ENCODE measurements around the gene CPSF3. TPM values are rescaled to one million over a fixed set of nuclear protein-coding genes. Genes with fewer than 3 reads are reported as not detected.
"Not testable (repeated sequence)": the region's sequence is repeated elsewhere in the genome, so short reads cannot be mapped to it uniquely, and the experiment has no call there.

CPSF3 gene
- polyA plus RNA-seq, 3 donors: 44.1 to 55.0 (median 53.6) TPM

GRCh38 chr2:9497017-9497416 lies 73.6 kb downstream of the CPSF3 start:
- no peak for DNase-seq

GRCh38 chr2:9498210-9498609 lies 74.8 kb downstream of the CPSF3 start:
- no peak for DNase-seq

GRCh38 chr2:9508931-9509330 lies 85.5 kb downstream of the CPSF3 start:
- DNase-seq: no peak

- DNase-seq: not testable (repeated sequence)
Measured at GRCh38 chr2:9513946-9514345, 90.5 kb downstream of the CPSF3 start.

- no peak for DNase-seq
Measured at GRCh38 chr2:9517118-9517782, 93.8 kb downstream of the CPSF3 start.

- DNase-seq: no peak
Measured at GRCh38 chr2:9518163-9518562, 94.7 kb downstream of the CPSF3 start.

- no peak for DNase-seq
Measured at GRCh38 chr2:9518780-9519179, 95.3 kb downstream of the CPSF3 start.

GRCh38 chr2:9519250-9519649 lies 95.8 kb downstream of the CPSF3 start:
- DNase-seq: no peak

Other genes starting within 250 kb of the CPSF3 start
- gene ASAP2, start 216.8 kb upstream of the CPSF3 start, polyA plus RNA-seq (ENCODE audit: insufficient read length in 3 of 3): 10 to 100 TPM; 53.4 to 64.2 (median 57.3) TPM
- gene ITGB1BP1, start 126 bp upstream of the CPSF3 start, polyA plus RNA-seq (ENCODE audit: insufficient read length in 3 of 3): 10 to 100 TPM; 61.4 to 86.0 (median 79.6) TPM
- 10 to 100 TPM; 42.0 to 47.6 (median 46.2) TPM for gene IAH1, start 50.9 kb downstream of the CPSF3 start, polyA plus RNA-seq (ENCODE audit: insufficient read length in 3 of 3)
- 10 to 100 TPM; 37.3 to 53.0 (median 45.5) TPM for gene ADAM17, start 132.2 kb downstream of the CPSF3 start, polyA plus RNA-seq (ENCODE audit: insufficient read length in 3 of 3)
- gene YWHAQ, start 207.3 kb downstream of the CPSF3 start, polyA plus RNA-seq (ENCODE audit: insufficient read length in 3 of 3): 100 to 1,000 TPM; 361 to 400 (median 373) TPM